Stomach smooth muscle (tissue), 2 donors: ENCODE measurements around the gene NAPB.

Experiments
- H3K27ac ChIP-seq: one replicate; pipeline ENCODE4 v1.7.0; 2013; ENCODE audit warnings: mild to moderate bottlenecking, low read length, inconsistent platforms
- H3K27me3 ChIP-seq, 2 donors: one replicate each; pipeline ENCODE4 v1.7.0; 2013; ENCODE audit warnings: low read length in 2 of 2; ENCODE audit not compliant: insufficient read depth in 2 of 2, control insufficient read depth in 1 of 2
- H3K36me3 ChIP-seq, 2 donors: one replicate each; pipeline ENCODE4 v1.7.0; 2013; ENCODE audit warnings: low read length in 2 of 2; ENCODE audit not compliant: control insufficient read depth in 2 of 2, insufficient read depth in 2 of 2
- H3K4me1 ChIP-seq: one replicate; pipeline ENCODE4 v1.7.0; 2013; ENCODE audit warnings: low read length; ENCODE audit not compliant: control insufficient read depth, insufficient read depth
- H3K4me3 ChIP-seq, 2 donors: one replicate each; pipeline ENCODE4 v1.7.0; 2013; ENCODE audit warnings: low read length in 2 of 2
- H3K9ac ChIP-seq, 2 donors: one replicate each; pipeline ENCODE4 v1.7.0; 2013; ENCODE audit warnings: low read length in 2 of 2, mild to moderate bottlenecking in 1 of 2
- H3K9me3 ChIP-seq, 2 donors: one replicate each; pipeline ENCODE4 v1.7.0; 2013; ENCODE audit warnings: low read length in 2 of 2; ENCODE audit not compliant: control insufficient read depth in 2 of 2
- donor health status: healthy.
- donor health status: Pancreatic carcinoma.

Gene NAPB

GRCh38 chr20:23404196-23404595 lies 17.1 kb downstream of the NAPB start:
- Histone ChIP-seq H3K9ac (no peak overlapping the region), H3K27me3 (no peaks in the 10 kb centered on the region), H3K36me3 (peaks cover 3 to 4% of the 10 kb centered on the region in 2 donors), H3K27ac (no peak overlapping the region), H3K9me3 (no peaks in the 10 kb centered on the region), H3K4me1 (peaks cover 10% of the 10 kb centered on the region), H3K4me3 (no peak overlapping the region)

GRCh38 chr20:23403751-23404150 lies 17.5 kb downstream of the NAPB start:
- peaks cover 3 to 4% of the 10 kb centered on the region in 2 donors for H3K36me3 ChIP-seq
- H3K4me1 ChIP-seq = peaks cover 10% of the 10 kb centered on the region
- H3K27me3 ChIP-seq = no peaks in the 10 kb centered on the region
- no peaks in the 10 kb centered on the region for H3K9me3 ChIP-seq
- H3K4me3 ChIP-seq = no peak overlapping the region
- H3K9ac ChIP-seq = no peak overlapping the region
- H3K27ac ChIP-seq = no peak overlapping the region

- H3K27ac ChIP-seq = no peak overlapping the region
Measured at GRCh38 chr20:23401051-23401450, 20.2 kb downstream of the NAPB start.

GRCh38 chr20:23399568-23400241 lies 21.6 kb downstream of the NAPB start:
- H3K4me1 ChIP-seq = peaks cover 14% of the 10 kb centered on the region

More at GRCh38 chr20:23401051-23401450, 20.2 kb downstream of the NAPB start:
- Histone ChIP-seq H3K9ac (no peak overlapping the region), H3K9me3 (no peaks in the 10 kb centered on the region), H3K4me1 (peaks cover 14% of the 10 kb centered on the region), H3K36me3 (peaks cover 3 to 4% of the 10 kb centered on the region in 2 donors), H3K27me3 (no peaks in the 10 kb centered on the region), H3K4me3 (no peak overlapping the region)

GRCh38 chr20:23397961-23398360 lies 23.3 kb downstream of the NAPB start:
- H3K4me1 ChIP-seq = peaks cover 4% of the 10 kb centered on the region
- H3K4me3 ChIP-seq = no peak overlapping the region
- H3K27ac ChIP-seq = no peak overlapping the region
- H3K27me3 ChIP-seq = no peaks in the 10 kb centered on the region
- H3K9ac ChIP-seq = no peak overlapping the region
- peaks cover 24 to 26% of the 10 kb centered on the region in 2 donors for H3K36me3 ChIP-seq
- no peaks in the 10 kb centered on the region for H3K9me3 ChIP-seq

More at GRCh38 chr20:23399568-23400241, 21.6 kb downstream of the NAPB start:
- H3K27ac ChIP-seq = no peak overlapping the region
- H3K4me3 ChIP-seq = no peak overlapping the region
- H3K36me3 ChIP-seq = peaks cover 7 to 9% of the 10 kb centered on the region in 2 donors
- no peaks in the 10 kb centered on the region for H3K9me3 ChIP-seq
- H3K27me3 ChIP-seq = no peaks in the 10 kb centered on the region
- no peak overlapping the region for H3K9ac ChIP-seq

- no peak overlapping the region for H3K27ac ChIP-seq
- peaks cover 4% of the 10 kb centered on the region for H3K4me1 ChIP-seq
Measured at GRCh38 chr20:23396950-23397627, 24.2 kb downstream of the NAPB start.

GRCh38 chr20:23393996-23394775 lies 27.1 kb downstream of the NAPB start:
- no peaks in the 10 kb centered on the region for H3K9me3 ChIP-seq
- peaks cover 22 to 39% of the 10 kb centered on the region in 2 donors for H3K36me3 ChIP-seq
- H3K4me1 ChIP-seq = peaks cover 4% of the 10 kb centered on the region
- no peak overlapping the region for H3K4me3 ChIP-seq
- no peak overlapping the region for H3K9ac ChIP-seq
- no peak overlapping the region for H3K27ac ChIP-seq
- H3K27me3 ChIP-seq = no peaks in the 10 kb centered on the region

More at GRCh38 chr20:23396950-23397627, 24.2 kb downstream of the NAPB start:
- Histone ChIP-seq H3K9ac (no peak overlapping the region), H3K4me3 (no peak overlapping the region), H3K27me3 (no peaks in the 10 kb centered on the region), H3K36me3 (peaks cover 25 to 32% of the 10 kb centered on the region in 2 donors), H3K9me3 (no peaks in the 10 kb centered on the region)

- no peaks in the 10 kb centered on the region for H3K4me1 ChIP-seq
- H3K4me3 ChIP-seq = no peak overlapping the region
- H3K9ac ChIP-seq = no peak overlapping the region
- no peaks in the 10 kb centered on the region for H3K9me3 ChIP-seq
- H3K36me3 ChIP-seq = peaks cover 26 to 39% of the 10 kb centered on the region in 2 donors
- H3K27me3 ChIP-seq = no peaks in the 10 kb centered on the region
- H3K27ac ChIP-seq = no peak overlapping the region
Measured at GRCh38 chr20:23391707-23392310, 29.5 kb downstream of the NAPB start.

- no peak overlapping the region for H3K27ac ChIP-seq
- H3K9me3 ChIP-seq = no peaks in the 10 kb centered on the region
- no peak overlapping the region for H3K4me3 ChIP-seq
- H3K36me3 ChIP-seq = peaks cover 26 to 39% of the 10 kb centered on the region in 2 donors
- H3K4me1 ChIP-seq = no peaks in the 10 kb centered on the region
- no peaks in the 10 kb centered on the region for H3K27me3 ChIP-seq
- H3K9ac ChIP-seq = no peak overlapping the region
Measured at GRCh38 chr20:23390091-23390774, 31.1 kb downstream of the NAPB start.

GRCh38 chr20:23387118-23387443 lies 34.2 kb downstream of the NAPB start:
- H3K9ac ChIP-seq = no peak overlapping the region
- H3K4me3 ChIP-seq = no peak overlapping the region
- H3K4me1 ChIP-seq = no peaks in the 10 kb centered on the region
- H3K9me3 ChIP-seq = no peaks in the 10 kb centered on the region
- no peaks in the 10 kb centered on the region for H3K27me3 ChIP-seq
- H3K27ac ChIP-seq = no peak overlapping the region
- peaks cover 4 to 13% of the 10 kb centered on the region in 2 donors for H3K36me3 ChIP-seq
